IgD-negative memory B cell (primary cell): ENCODE measurements around the gene TAPBPL. TPM values are rescaled to one million over a fixed set of nuclear protein-coding genes. Genes with fewer than 3 reads are reported as not detected.
A peak's percentile ranks its signal among the peaks of the same experiment; 100 is the strongest.

ENCODE experiments used
- H3K27ac Mint-ChIP-seq, 3 donors: one replicate each; pipeline ENCODE4 v1.8.0; 2020 to 2022; ENCODE audit warnings: mild to moderate bottlenecking in 3 of 3, mixed read lengths in 3 of 3, moderate library complexity in 1 of 3
- H3K27me3 Mint-ChIP-seq: one replicate; pipeline ENCODE4 v1.8.0; 2021; ENCODE audit warnings: mixed read lengths
- H3K36me3 Mint-ChIP-seq: one replicate; pipeline ENCODE4 v1.8.0; 2020; ENCODE audit warnings: mild to moderate bottlenecking, mixed read lengths
- H3K4me1 Mint-ChIP-seq, 3 donors: one replicate each; pipeline ENCODE4 v1.8.0; 2020 to 2022; ENCODE audit warnings: mixed read lengths in 3 of 3, mild to moderate bottlenecking in 1 of 3
- H3K4me3 Mint-ChIP-seq, 4 donors: one replicate each; pipeline ENCODE4 v1.8.0; 2020 to 2022; ENCODE audit warnings: mild to moderate bottlenecking in 4 of 4, mixed read lengths in 4 of 4, moderate library complexity in 3 of 4
- H3K9me3 Mint-ChIP-seq, 3 donors: one replicate each; pipeline ENCODE4 v1.8.0; 2020 to 2021; ENCODE audit warnings: mixed read lengths in 3 of 3, mild to moderate bottlenecking in 1 of 3
- polyA plus RNA-seq: library from polyadenylated mRNA; unstranded; fragments of 300-500 nt; fragmentation: Illumina TruSeq; gene quantifications from one replicate; pipeline ENCODE4 v1.2.3, GENCODE V29; 2021

TAPBPL gene
- polyA plus RNA-seq, 1 donor from 2014 or later, result 125 TPM

- peaks cover 11% of the 10 kb centered on the region for H3K36me3 Mint-ChIP-seq
- H3K4me1 Mint-ChIP-seq, result peaks cover 31 to 57% (median 54%) of the 10 kb centered on the region in 3 donors
- H3K27ac Mint-ChIP-seq, result peak overlapping the region; percentile 97 to 99 (median 99)
- H3K4me3 Mint-ChIP-seq, result peak overlapping the region; percentile 63 to 97 (median 94)
- H3K9me3 Mint-ChIP-seq, result no peaks in the 10 kb centered on the region
- H3K27me3 Mint-ChIP-seq, result no peaks in the 10 kb centered on the region
Observed at GRCh38 chr12:6450091-6450868, 1.6 kb upstream of the TAPBPL start.

GRCh38 chr12:6450869-6451347, 934 bp upstream of the TAPBPL start:
- peaks cover 12% of the 10 kb centered on the region for H3K36me3 Mint-ChIP-seq
- no peaks in the 10 kb centered on the region for H3K9me3 Mint-ChIP-seq
- no peaks in the 10 kb centered on the region for H3K27me3 Mint-ChIP-seq
- peak overlapping the region; percentile 97 to 99 (median 99) for H3K27ac Mint-ChIP-seq
- peak overlapping the region; percentile 90 to 100 (median 97) for H3K4me3 Mint-ChIP-seq
- H3K4me1 Mint-ChIP-seq, result peaks cover 34 to 55% (median 50%) of the 10 kb centered on the region in 3 donors

GRCh38 chr12:6452245-6452943, 552 bp downstream of the TAPBPL start:
- H3K4me1 Mint-ChIP-seq, result peaks cover 33 to 52% (median 39%) of the 10 kb centered on the region in 3 donors
- H3K27ac Mint-ChIP-seq, result peak overlapping the region; percentile 97 to 99 (median 99)
- peaks cover 18% of the 10 kb centered on the region for H3K36me3 Mint-ChIP-seq
- H3K27me3 Mint-ChIP-seq, result no peaks in the 10 kb centered on the region
- H3K4me3 Mint-ChIP-seq, result peak overlapping the region; percentile 97 to 100 (median 98)
- H3K9me3 Mint-ChIP-seq, result no peaks in the 10 kb centered on the region

- no peaks in the 10 kb centered on the region for H3K9me3 Mint-ChIP-seq
- peaks cover 17% of the 10 kb centered on the region for H3K36me3 Mint-ChIP-seq
- H3K4me1 Mint-ChIP-seq, result peaks cover 26 to 47% (median 33%) of the 10 kb centered on the region in 3 donors
- H3K4me3 Mint-ChIP-seq, result peak overlapping the region; percentile 97 to 100 (median 98)
- peak overlapping the region; percentile 97 to 99 (median 99) for H3K27ac Mint-ChIP-seq
- no peaks in the 10 kb centered on the region for H3K27me3 Mint-ChIP-seq
Observed at GRCh38 chr12:6452944-6453630, 1.2 kb downstream of the TAPBPL start.

GRCh38 chr12:6457220-6457945, 5.5 kb downstream of the TAPBPL start:
- Mint-ChIP-seq H3K27me3 (no peaks in the 10 kb centered on the region), H3K9me3 (no peaks in the 10 kb centered on the region), H3K27ac (peak overlapping the region in 2 of 3 donors; percentile 89 to 94), H3K4me3 (peak overlapping the region in 3 of 4 donors; percentile 5 to 71 (median 53)), H3K4me1 (peaks cover 47 to 64% (median 49%) of the 10 kb centered on the region in 3 donors), H3K36me3 (peaks cover 24% of the 10 kb centered on the region)

GRCh38 chr12:6458281-6459003, 6.6 kb downstream of the TAPBPL start:
- H3K27ac Mint-ChIP-seq, result peak overlapping the region; percentile 85 to 98 (median 89)
- peaks cover 20% of the 10 kb centered on the region for H3K36me3 Mint-ChIP-seq
- peaks cover 47 to 68% (median 47%) of the 10 kb centered on the region in 3 donors for H3K4me1 Mint-ChIP-seq
- no peaks in the 10 kb centered on the region for H3K9me3 Mint-ChIP-seq
- peak overlapping the region in 2 of 4 donors; percentile 17 to 54 for H3K4me3 Mint-ChIP-seq
- no peaks in the 10 kb centered on the region for H3K27me3 Mint-ChIP-seq

- Mint-ChIP-seq H3K36me3 (peaks cover 19% of the 10 kb centered on the region), H3K4me1 (peaks cover 46 to 69% (median 49%) of the 10 kb centered on the region in 3 donors), H3K9me3 (no peaks in the 10 kb centered on the region), H3K27me3 (no peaks in the 10 kb centered on the region), H3K27ac (peak overlapping the region; percentile 78 to 98 (median 85)), H3K4me3 (peak overlapping the region in 3 of 4 donors; percentile 17 to 65 (median 54))
Observed at GRCh38 chr12:6459004-6459337, 7.1 kb downstream of the TAPBPL start.

GRCh38 chr12:6460751-6461371, 9.0 kb downstream of the TAPBPL start:
- Mint-ChIP-seq H3K27me3 (no peaks in the 10 kb centered on the region), H3K9me3 (no peaks in the 10 kb centered on the region), H3K36me3 (peaks cover 19% of the 10 kb centered on the region), H3K4me3 (peak overlapping the region; percentile 54 to 90 (median 72)), H3K4me1 (peaks cover 49 to 74% (median 52%) of the 10 kb centered on the region in 3 donors), H3K27ac (peak overlapping the region; percentile 85 to 99 (median 98))

GRCh38 chr12:6461401-6462233, 9.8 kb downstream of the TAPBPL start:
- Mint-ChIP-seq H3K36me3 (peaks cover 16% of the 10 kb centered on the region), H3K27me3 (no peaks in the 10 kb centered on the region), H3K9me3 (no peaks in the 10 kb centered on the region), H3K27ac (peak overlapping the region; percentile 85 to 99 (median 98)), H3K4me1 (peaks cover 45 to 77% (median 57%) of the 10 kb centered on the region in 3 donors), H3K4me3 (peak overlapping the region; percentile 54 to 90 (median 76))

GRCh38 chr12:6462234-6462995, 10.6 kb downstream of the TAPBPL start:
- no peaks in the 10 kb centered on the region for H3K27me3 Mint-ChIP-seq
- H3K36me3 Mint-ChIP-seq, result peaks cover 18% of the 10 kb centered on the region
- peak overlapping the region; percentile 85 to 99 (median 98) for H3K27ac Mint-ChIP-seq
- H3K9me3 Mint-ChIP-seq, result no peaks in the 10 kb centered on the region
- H3K4me1 Mint-ChIP-seq, result peaks cover 48 to 79% (median 64%) of the 10 kb centered on the region in 3 donors
- H3K4me3 Mint-ChIP-seq, result peak overlapping the region in 3 of 4 donors; percentile 70 to 85 (median 77)

GRCh38 chr12:6463216-6463615, 11.4 kb downstream of the TAPBPL start:
- Mint-ChIP-seq H3K27me3 (no peaks in the 10 kb centered on the region), H3K4me3 (peak overlapping the region in 3 of 4 donors; percentile 34 to 86 (median 70)), H3K4me1 (peaks cover 51 to 84% (median 65%) of the 10 kb centered on the region in 3 donors), H3K36me3 (peaks cover 18% of the 10 kb centered on the region), H3K27ac (peak overlapping the region; percentile 85 to 99 (median 98)), H3K9me3 (no peaks in the 10 kb centered on the region)

GRCh38 chr12:6463858-6464257, 12.0 kb downstream of the TAPBPL start:
- Mint-ChIP-seq H3K27me3 (no peaks in the 10 kb centered on the region), H3K4me1 (peaks cover 52 to 85% (median 67%) of the 10 kb centered on the region in 3 donors), H3K9me3 (no peaks in the 10 kb centered on the region), H3K27ac (peak overlapping the region; percentile 86 to 99 (median 98)), H3K36me3 (peaks cover 13% of the 10 kb centered on the region), H3K4me3 (peak overlapping the region in 3 of 4 donors; percentile 12 to 70 (median 63))
